Duodenal mucosa (tissue), 2 donors: ENCODE results near the gene BOLL.
A peak's percentile ranks its signal among the peaks of the same experiment; 100 is the strongest.
"Not testable (repeated sequence)": the region's sequence is repeated elsewhere in the genome, so short reads cannot be mapped to it uniquely, and the experiment has no call there.

Experiments
- H3K27ac ChIP-seq: one replicate; pipeline ENCODE4 v1.7.0; 2013; ENCODE audit warnings: low read depth, low read length
- H3K27me3 ChIP-seq, 2 donors: one replicate each; pipeline ENCODE4 v1.7.0; 2013; ENCODE audit warnings: low read length in 2 of 2, control low read depth in 1 of 2; ENCODE audit not compliant: insufficient read depth in 2 of 2, control insufficient read depth in 1 of 2
- H3K36me3 ChIP-seq, 2 donors: one replicate each; pipeline ENCODE4 v1.7.0; 2013; ENCODE audit warnings: low read length in 2 of 2, control low read depth in 1 of 2; ENCODE audit not compliant: insufficient read depth in 2 of 2, control insufficient read depth in 1 of 2
- H3K4me1 ChIP-seq, 2 donors: one replicate each; pipeline ENCODE4 v1.7.0; 2013; ENCODE audit warnings: low read length in 2 of 2, control low read depth in 1 of 2; ENCODE audit not compliant: insufficient read depth in 2 of 2, control insufficient read depth in 1 of 2
- H3K4me3 ChIP-seq, 2 donors: one replicate each; pipeline ENCODE4 v1.7.0; 2013; ENCODE audit warnings: low read length in 2 of 2, low read depth in 1 of 2
- H3K9ac ChIP-seq, 2 donors: one replicate each; pipeline ENCODE4 v1.7.0; 2013; ENCODE audit warnings: low read length in 2 of 2, low read depth in 1 of 2
- H3K9me3 ChIP-seq, 2 donors: one replicate each; pipeline ENCODE4 v1.7.0; 2013; ENCODE audit warnings: low read length in 2 of 2, control low read depth in 1 of 2; ENCODE audit not compliant: control insufficient read depth in 1 of 2

BOLL gene, protein sequence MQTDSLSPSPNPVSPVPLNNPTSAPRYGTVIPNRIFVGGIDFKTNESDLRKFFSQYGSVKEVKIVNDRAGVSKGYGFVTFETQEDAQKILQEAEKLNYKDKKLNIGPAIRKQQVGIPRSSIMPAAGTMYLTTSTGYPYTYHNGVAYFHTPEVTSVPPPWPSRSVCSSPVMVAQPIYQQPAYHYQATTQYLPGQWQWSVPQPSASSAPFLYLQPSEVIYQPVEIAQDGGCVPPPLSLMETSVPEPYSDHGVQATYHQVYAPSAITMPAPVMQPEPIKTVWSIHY

DNA sequence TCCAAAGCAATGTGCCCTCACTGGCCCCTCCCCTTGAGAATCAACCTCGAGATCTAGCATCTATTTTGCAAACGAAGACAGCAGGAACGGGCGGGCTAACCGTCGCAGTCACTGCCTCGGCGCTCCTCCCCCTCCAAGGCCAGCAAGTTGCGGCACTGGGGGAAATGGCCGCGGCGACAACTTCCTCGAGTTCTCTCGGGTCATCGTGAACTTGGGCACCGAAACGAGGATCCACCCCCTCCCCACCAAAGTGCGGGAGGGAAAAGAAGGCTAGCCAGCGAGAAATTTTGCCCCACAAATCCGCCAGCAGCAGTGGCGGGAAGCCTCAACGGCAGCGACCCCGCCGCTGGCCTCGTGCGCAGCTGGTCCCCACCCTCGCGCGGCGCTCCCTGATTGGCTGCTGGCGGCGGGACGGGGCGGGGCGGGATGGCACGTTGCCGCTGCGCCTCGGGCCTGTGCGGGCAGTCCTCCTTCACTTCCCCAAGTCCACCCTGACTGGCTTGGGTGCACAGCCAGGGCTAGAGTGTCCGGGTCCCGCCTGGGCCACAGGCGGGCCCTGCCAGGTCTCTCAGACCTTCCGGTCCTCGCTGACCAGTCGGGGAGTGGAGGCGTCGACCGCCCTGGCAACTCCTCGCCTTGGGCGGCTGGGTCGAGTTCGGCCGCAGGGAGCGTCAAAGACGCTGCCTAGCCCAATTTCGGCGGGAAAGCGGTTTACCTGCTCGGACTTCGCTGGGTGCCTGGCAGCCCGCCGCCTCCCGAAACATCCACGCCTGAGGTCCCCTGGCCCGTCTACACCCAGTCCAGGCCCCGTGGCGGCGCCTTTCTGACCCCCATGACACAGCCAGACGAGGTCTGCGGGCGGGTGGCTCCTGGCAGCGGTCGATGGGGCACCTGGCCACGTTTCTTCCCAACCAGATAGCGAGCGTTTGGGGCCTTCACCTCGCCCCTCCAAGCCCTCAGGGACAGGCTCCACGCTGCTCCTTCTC is at the start of gene BOLL:
Gene BOLL (minus strand): TSS at position 364 of the 986 bp plus-strand sequence. CDS start 3,469 bp downstream, outside the sequence.
- H3K27me3 ChIP-seq = peaks cover 5 to 7% of the 10 kb centered on the region in 2 donors
- no peaks in the 10 kb centered on the region for H3K36me3 ChIP-seq
- H3K9me3 ChIP-seq = no peaks in the 10 kb centered on the region
- no peaks in the 10 kb centered on the region for H3K4me1 ChIP-seq
- H3K9ac ChIP-seq = no peak within 1 kb of the TSS
- no peak within 1 kb of the TSS for H3K27ac ChIP-seq
- H3K4me3 ChIP-seq = peak within 1 kb of the TSS; percentile 46 to 55

DNA sequence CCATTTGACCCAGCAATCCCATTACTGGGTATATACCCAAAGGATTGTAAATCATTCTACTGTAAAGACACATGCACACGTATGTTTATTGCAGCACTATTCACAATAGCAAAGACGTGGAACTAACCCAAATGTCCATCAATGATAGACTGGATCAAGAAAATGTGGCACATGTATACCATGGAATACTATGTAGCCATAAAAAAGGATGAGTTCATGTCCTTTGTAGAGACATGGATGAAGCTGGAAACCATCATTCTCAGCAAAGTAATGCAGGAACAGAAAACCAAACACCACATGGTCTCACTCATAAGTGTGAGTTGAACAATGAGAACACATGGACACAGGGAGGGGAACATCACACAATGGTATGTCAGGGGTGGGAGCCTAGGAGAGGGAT is 49.7 kb upstream of the BOLL start:
- H3K9me3 ChIP-seq, H3K9ac ChIP-seq, H3K27ac ChIP-seq, H3K27me3 ChIP-seq, H3K36me3 ChIP-seq, H3K4me3 ChIP-seq: not testable (repeated sequence)
- peaks cover 9 to 11% of the 10 kb centered on the region in 2 donors for H3K4me1 ChIP-seq

DNA sequence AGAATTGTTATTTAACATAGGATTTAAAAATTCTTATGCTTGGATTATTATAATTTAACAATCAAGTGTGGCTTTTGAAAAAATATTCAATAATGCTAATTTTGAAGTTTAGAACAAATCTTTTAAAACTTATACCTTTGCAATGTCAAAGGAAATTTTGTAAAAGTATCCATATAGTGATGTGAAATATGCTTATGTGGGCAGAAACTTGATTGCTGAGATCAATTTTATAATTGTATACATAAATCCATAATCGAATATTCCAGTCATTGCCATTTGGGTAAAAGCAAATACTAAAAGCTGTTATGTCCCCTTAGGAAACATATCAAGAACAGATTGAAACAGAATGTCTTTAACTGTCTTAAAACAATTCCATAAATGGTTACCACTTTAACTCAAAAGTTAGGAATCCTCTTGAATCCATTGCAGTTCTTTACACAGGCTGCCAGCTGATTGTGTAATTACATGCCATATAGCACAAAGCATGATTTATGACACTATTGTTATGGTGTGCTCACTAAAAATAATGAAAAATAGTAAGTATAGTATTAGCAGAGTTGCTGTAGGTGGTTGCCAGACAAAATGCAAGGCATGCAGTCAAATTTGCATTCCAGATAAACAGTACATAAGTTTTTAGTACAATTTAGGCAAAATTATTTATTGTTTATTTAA is 43.5 kb upstream of the BOLL start:
- H3K27ac ChIP-seq = no peak overlapping the region

DNA sequence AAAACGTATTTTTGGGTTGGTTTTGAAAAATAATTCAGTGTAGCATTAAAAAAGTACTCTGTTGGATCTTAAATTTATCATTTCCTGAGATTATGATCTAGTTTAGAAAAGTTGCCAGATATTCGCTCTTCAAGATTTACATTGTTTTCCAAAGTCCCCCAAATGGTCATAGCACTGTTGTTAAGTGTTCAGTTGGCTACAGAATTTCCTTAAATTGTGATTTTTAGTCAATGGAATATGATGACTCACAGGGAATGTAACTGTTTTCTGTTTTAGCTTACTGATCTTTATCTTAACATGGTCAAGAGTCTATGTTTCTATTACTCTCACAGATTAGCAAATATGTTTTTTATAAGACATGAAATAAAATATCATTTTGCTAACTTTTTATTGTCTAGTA is 42.5 kb upstream of the BOLL start:
- H3K4me1 ChIP-seq = no peaks in the 10 kb centered on the region
- H3K27me3 ChIP-seq = no peaks in the 10 kb centered on the region
- no peaks in the 10 kb centered on the region for H3K9me3 ChIP-seq
- no peaks in the 10 kb centered on the region for H3K36me3 ChIP-seq
- H3K27ac ChIP-seq = no peak overlapping the region
- H3K9ac ChIP-seq = no peak overlapping the region
- H3K4me3 ChIP-seq = no peak overlapping the region

More for the DNA sequence above, 43.5 kb upstream of the BOLL start:
- H3K9ac ChIP-seq = no peak overlapping the region
- no peaks in the 10 kb centered on the region for H3K9me3 ChIP-seq
- no peaks in the 10 kb centered on the region for H3K27me3 ChIP-seq
- H3K36me3 ChIP-seq = no peaks in the 10 kb centered on the region
- H3K4me3 ChIP-seq = no peak overlapping the region
- no peaks in the 10 kb centered on the region for H3K4me1 ChIP-seq

DNA sequence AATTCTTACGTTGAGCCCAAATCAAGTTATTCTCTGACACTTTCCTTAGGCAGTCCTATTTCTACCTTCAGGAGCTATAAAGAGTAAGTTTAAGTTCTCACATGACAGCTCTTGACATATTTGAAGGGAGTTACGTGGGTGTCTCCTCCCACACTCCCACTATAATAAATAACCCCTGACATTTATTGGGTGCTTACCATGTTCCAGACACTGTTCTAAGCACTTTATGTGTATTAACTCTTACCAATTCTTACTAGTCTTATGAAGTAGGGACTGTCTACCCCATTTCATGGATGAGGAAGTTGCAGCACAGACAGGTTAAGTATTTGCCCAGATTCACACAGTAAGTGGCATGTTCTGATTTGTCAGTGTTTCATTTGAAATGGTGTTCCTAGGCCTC is 37.2 kb upstream of the BOLL start:
- no peak overlapping the region for H3K4me3 ChIP-seq
- no peaks in the 10 kb centered on the region for H3K4me1 ChIP-seq
- H3K9me3 ChIP-seq = no peaks in the 10 kb centered on the region
- H3K36me3 ChIP-seq = no peaks in the 10 kb centered on the region
- no peak overlapping the region for H3K27ac ChIP-seq
- no peak overlapping the region for H3K9ac ChIP-seq
- no peaks in the 10 kb centered on the region for H3K27me3 ChIP-seq

DNA sequence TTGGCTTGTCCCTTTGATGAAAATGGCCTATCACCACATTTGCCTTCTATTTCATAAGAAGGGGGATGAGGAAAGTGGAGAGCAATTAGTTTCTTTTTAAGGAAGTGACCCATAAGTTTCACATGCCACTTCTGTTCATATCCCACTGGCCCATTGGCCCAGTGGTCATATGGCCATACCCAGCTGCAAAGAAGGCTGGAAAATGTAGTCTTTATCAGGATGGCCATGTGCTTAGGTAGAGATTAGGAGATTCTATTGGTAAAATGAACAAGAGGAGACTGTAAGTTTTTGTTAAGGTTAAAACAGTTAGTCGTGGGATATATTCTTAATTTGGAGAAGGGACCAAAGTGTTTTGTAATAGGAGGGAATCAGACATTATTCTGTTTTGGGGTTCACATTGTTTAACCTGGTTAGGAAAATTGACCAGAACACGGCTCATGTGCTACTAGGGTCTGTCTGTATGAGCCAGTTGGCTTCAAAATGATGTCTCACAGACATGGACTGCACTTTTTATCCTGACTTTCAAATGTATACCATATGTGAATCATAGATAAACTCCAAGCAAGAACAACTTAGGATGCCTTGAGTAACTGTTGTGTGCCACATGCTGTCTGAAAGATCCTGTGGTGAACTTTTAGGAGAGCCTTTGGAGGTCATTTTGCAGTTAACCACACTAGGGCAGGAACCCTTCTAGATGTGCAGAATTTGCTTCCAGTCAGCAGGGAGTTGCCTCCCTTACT is 36.6 kb upstream of the BOLL start:
- Histone ChIP-seq H3K36me3 (no peaks in the 10 kb centered on the region), H3K27ac (no peak overlapping the region), H3K9ac (no peak overlapping the region), H3K4me3 (no peak overlapping the region), H3K9me3 (no peaks in the 10 kb centered on the region), H3K27me3 (no peaks in the 10 kb centered on the region), H3K4me1 (no peaks in the 10 kb centered on the region)

DNA sequence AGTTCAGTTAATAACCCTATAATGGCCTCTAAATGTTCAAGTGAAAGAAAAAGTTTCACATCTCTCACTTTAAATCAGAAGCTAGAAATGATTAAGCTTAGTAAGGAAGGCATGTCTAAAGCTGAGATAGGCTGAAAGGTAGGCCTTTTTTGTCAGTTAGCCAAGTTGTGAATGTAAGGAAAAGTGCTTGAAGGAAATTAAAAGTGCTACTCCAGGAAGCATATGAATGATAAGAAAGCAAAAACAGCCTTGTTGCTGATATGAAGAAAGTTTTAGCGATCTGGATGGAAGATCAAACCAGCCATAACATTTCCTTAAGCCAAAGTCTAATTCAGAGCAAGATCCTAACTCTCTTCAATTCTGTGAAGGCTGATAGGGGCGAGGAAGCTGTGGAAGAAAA is 29.4 kb upstream of the BOLL start:
- Histone ChIP-seq H3K27me3 (no peaks in the 10 kb centered on the region), H3K36me3 (no peaks in the 10 kb centered on the region), H3K4me1 (no peaks in the 10 kb centered on the region), H3K9ac (no peak overlapping the region), H3K4me3 (no peak overlapping the region), H3K27ac (no peak overlapping the region), H3K9me3 (no peaks in the 10 kb centered on the region)

DNA sequence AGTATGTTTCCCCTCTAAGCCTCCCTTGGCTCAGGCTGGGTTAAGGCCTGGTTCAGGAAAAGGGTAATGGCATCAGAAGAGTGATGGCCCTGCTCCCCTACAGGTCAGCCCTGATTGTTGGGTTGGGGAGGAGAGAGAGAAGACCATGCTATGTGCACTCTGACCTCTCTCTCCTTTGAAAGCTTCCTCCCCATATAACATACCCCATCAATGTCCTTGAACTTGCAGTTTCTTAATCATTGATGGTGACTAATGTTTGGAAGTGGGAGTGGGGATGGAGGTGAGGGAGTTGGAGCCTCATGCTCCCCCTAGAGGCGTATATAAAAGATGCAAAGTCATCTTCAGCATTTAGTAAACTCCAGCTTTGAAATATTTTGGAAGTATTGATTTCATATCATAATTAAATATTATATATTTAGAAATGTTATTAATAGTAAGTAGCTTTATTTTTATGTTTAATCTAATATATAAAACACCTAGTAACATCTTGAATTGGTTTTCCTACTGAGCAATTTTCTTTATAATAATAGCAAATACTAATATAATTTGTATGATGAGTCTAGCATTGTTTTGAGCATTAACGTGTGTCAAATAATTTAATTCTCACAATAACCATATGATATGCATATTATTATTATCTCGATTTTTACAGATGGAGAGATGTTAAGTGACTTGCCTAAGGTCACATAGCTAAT is 28.1 kb upstream of the BOLL start:
- Histone ChIP-seq H3K9ac (no peak overlapping the region), H3K36me3 (no peaks in the 10 kb centered on the region), H3K4me1 (no peaks in the 10 kb centered on the region), H3K27me3 (no peaks in the 10 kb centered on the region), H3K9me3 (no peaks in the 10 kb centered on the region), H3K27ac (no peak overlapping the region), H3K4me3 (no peak overlapping the region)

DNA sequence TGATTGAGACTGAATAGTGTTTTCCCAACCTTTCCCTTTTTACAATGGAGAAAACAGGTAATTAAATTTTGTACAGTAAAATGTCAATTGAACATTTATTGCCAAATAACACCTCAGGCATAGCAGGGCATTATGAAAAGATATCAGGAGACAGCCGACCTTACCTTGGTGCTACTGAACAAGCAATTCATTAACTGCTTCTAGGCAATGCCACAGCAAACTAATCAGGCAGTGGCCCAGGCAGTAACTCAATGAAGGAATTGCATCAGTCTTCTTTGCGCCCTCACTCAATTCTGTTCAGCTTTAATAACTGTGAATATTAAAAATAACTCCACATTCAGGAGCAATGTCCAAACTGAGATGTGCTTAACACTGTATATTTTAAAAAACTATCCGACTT is 25.4 kb upstream of the BOLL start:
- H3K27ac ChIP-seq = no peak overlapping the region
- H3K4me1 ChIP-seq = peaks cover 0 to 7% of the 10 kb centered on the region in 2 donors
- H3K27me3 ChIP-seq = peaks cover 7 to 9% of the 10 kb centered on the region in 2 donors
- H3K4me3 ChIP-seq = no peak overlapping the region
- H3K9me3 ChIP-seq = no peaks in the 10 kb centered on the region
- no peaks in the 10 kb centered on the region for H3K36me3 ChIP-seq
- H3K9ac ChIP-seq = no peak overlapping the region
